H1 (cell line): ENCODE results near the gene STEAP3. TPM values are rescaled to one million over a fixed set of nuclear protein-coding genes. Genes with fewer than 3 reads are reported as not detected.

ENCODE experiments used
- CTCF ChIA-PET: fragments of 300-600 bp; sonication (Branson Sonifier 250); formaldehyde crosslinking; loops from one replicate; lab custom pipeline; 2021; ENCODE audit not compliant: partially characterized antibody; lab: Charles Lee
- POLR2A ChIA-PET: fragments of 300-600 bp; sonication (Branson Sonifier 250); formaldehyde crosslinking; loops from one replicate; lab custom pipeline; 2021; ENCODE audit warnings: inconsistent platforms; ENCODE audit not compliant: partially characterized antibody; lab: Charles Lee
- DNase-seq, 2 experiments: peaks; one replicate each; pipeline versions ENCODE4 v3.0.0 to v3.0.0-alpha.2; 2010 to 2022; ENCODE audit warnings: low spot score in 2 of 2, low read depth in 1 of 2, mixed read lengths in 1 of 2
- FAIRE-seq: peaks from 2 replicates; lab custom pipeline; 2011; peaks lifted over from hg19 to GRCh38; lab: Jason Lieb, UNC
- H2AFZ ChIP-seq: 2 replicates; pipeline ENCODE4 v1.8.1; 2012; ENCODE audit warnings: low read length, inconsistent platforms
- H2AK5ac ChIP-seq: 2 replicates; pipeline ENCODE4 v1.6.1; 2013; ENCODE audit warnings: low read depth, low read length
- H2BK120ac ChIP-seq: replicated peaks from 2 replicates; pipeline ENCODE3; 2013; ENCODE audit warnings: low read depth, low read length, inconsistent platforms
- H2BK12ac ChIP-seq: 2 replicates; pipeline ENCODE4 v1.6.1; 2013; ENCODE audit warnings: low read depth, low read length
- H2BK15ac ChIP-seq: 2 replicates; pipeline ENCODE4 v1.6.1; 2013; ENCODE audit warnings: low read length
- H2BK20ac ChIP-seq: 2 replicates; pipeline ENCODE4 v1.6.1; 2013; ENCODE audit warnings: low read length
- H2BK5ac ChIP-seq: 2 replicates; pipeline ENCODE4 v1.6.1; 2013; ENCODE audit warnings: low read depth, low read length
- H3K14ac ChIP-seq: 2 replicates; pipeline ENCODE4 v1.6.1; 2013; ENCODE audit warnings: inconsistent platforms; ENCODE audit not compliant: insufficient read length
- H3K18ac ChIP-seq: 2 replicates; pipeline ENCODE4 v1.6.1; 2013; ENCODE audit warnings: low read length; ENCODE audit errors: extremely low read depth
- H3K23ac ChIP-seq: 2 replicates; pipeline ENCODE4 v1.6.1; 2013; ENCODE audit warnings: inconsistent platforms; ENCODE audit not compliant: insufficient read length
- H3K23me2 ChIP-seq: 2 replicates; pipeline ENCODE4 v1.6.1; 2013; ENCODE audit warnings: low read depth, low read length
- H3K27ac ChIP-seq: 2 replicates; pipeline ENCODE4 v1.6.1; 2011; ENCODE audit warnings: low read depth, low read length, inconsistent platforms
- H3K27me3 ChIP-seq, 4 experiments: replicated peaks in 1 of 4; 1 replicate in 1 of 4; 2 replicates in 3 of 4; pipeline versions ENCODE4 v1.6.1 to v1.8.1; 2011 to 2013; ENCODE audit warnings: low read length in 3 of 4, mild to moderate bottlenecking in 3 of 4, inconsistent platforms in 2 of 4, mixed read lengths in 2 of 4, moderate library complexity in 1 of 4; ENCODE audit not compliant: control insufficient read depth in 3 of 4, insufficient read depth in 3 of 4; ENCODE audit errors: extremely low read depth in 1 of 4
- H3K36me3 ChIP-seq, 4 experiments: 2 replicates each; pipeline versions ENCODE4 v1.6.1 to v1.8.1; 2011 to 2013; ENCODE audit warnings: mild to moderate bottlenecking in 4 of 4, low read length in 3 of 4, moderate library complexity in 2 of 4, control low read depth in 1 of 4, inconsistent platforms in 1 of 4; ENCODE audit not compliant: insufficient read depth in 4 of 4, control insufficient read depth in 2 of 4
- H3K4ac ChIP-seq: replicated peaks from 2 replicates; pipeline ENCODE3; 2013; ENCODE audit warnings: low read length, low read depth, mixed read lengths, inconsistent platforms; ENCODE audit not compliant: insufficient read length
- H3K4me1 ChIP-seq, 4 experiments: replicated peaks in 1 of 4; 1 replicate in 1 of 4; 2 replicates in 3 of 4; pipeline versions ENCODE4 v1.6.1 to v1.8.1; 2011 to 2013; ENCODE audit warnings: low read length in 3 of 4, inconsistent platforms in 2 of 4, mixed read lengths in 1 of 4; ENCODE audit not compliant: insufficient read depth in 4 of 4, control insufficient read depth in 3 of 4
- H3K4me2 ChIP-seq, 2 experiments: 2 replicates each; pipeline versions ENCODE4 v1.6.1 to v1.8.1; 2011 to 2013; ENCODE audit warnings: low read depth in 2 of 2, low read length in 2 of 2, control low read depth in 1 of 2, inconsistent platforms in 1 of 2, mild to moderate bottlenecking in 1 of 2; ENCODE audit not compliant: insufficient read depth in 1 of 2
- H3K4me3 ChIP-seq, 4 experiments: fragments of 200-600, 300-600 bp in 1 of 4; sonication (generic), shearing (Covaris generic), sonication (Bioruptor Twin) in 1 of 4; 2 replicates each; pipeline versions ENCODE4 v1.5.1 to v1.8.1; 2011 to 2016; ENCODE audit warnings: low read length in 4 of 4, low read depth in 3 of 4, control low read depth in 2 of 4, inconsistent platforms in 2 of 4, mild to moderate bottlenecking in 2 of 4, mixed read lengths in 1 of 4, moderate library complexity in 1 of 4; ENCODE audit not compliant: insufficient read depth in 2 of 4; ENCODE audit errors: extremely low read depth in 1 of 4
- H3K56ac ChIP-seq: replicated peaks from 2 replicates; pipeline ENCODE3; 2013; ENCODE audit warnings: low read depth, mild to moderate bottlenecking, mixed read lengths, low read length, inconsistent platforms; ENCODE audit not compliant: insufficient read length
- H3K79me1 ChIP-seq: 2 replicates; pipeline ENCODE4 v1.6.1; 2013; ENCODE audit warnings: low read depth, low read length, control low read depth
- H3K79me2 ChIP-seq, 2 experiments: 2 replicates each; pipeline versions ENCODE4 v1.6.1 to v1.8.1; 2012 to 2013; ENCODE audit warnings: low read length in 2 of 2, mild to moderate bottlenecking in 2 of 2, inconsistent platforms in 1 of 2; ENCODE audit not compliant: insufficient read depth in 2 of 2, control insufficient read depth in 1 of 2
- H3K9ac ChIP-seq, 4 experiments: replicated peaks in 1 of 4; 1 replicate in 1 of 4; 2 replicates in 3 of 4; pipeline versions ENCODE4 v1.6.1 to v1.8.1; 2011 to 2013; ENCODE audit warnings: low read depth in 3 of 4, low read length in 3 of 4, control low read depth in 2 of 4, mild to moderate bottlenecking in 2 of 4, moderate library complexity in 2 of 4, inconsistent platforms in 1 of 4; ENCODE audit errors: extremely low read depth in 1 of 4
- H3K9me3 ChIP-seq, 2 experiments: 2 replicates each; pipeline versions ENCODE4 v1.6.1 to v1.8.1; 2012 to 2013; ENCODE audit warnings: mild to moderate bottlenecking in 2 of 2, moderate library complexity in 2 of 2, control low read depth in 1 of 2, inconsistent platforms in 1 of 2, low read depth in 1 of 2, low read length in 1 of 2, mixed read lengths in 1 of 2; ENCODE audit not compliant: insufficient read depth in 2 of 2
- H4K20me1 ChIP-seq, 2 experiments: replicated peaks in 1 of 2; 2 replicates each; pipeline versions ENCODE3 to v1.8.1; 2011 to 2013; ENCODE audit warnings: inconsistent platforms in 2 of 2, low read length in 2 of 2, mild to moderate bottlenecking in 1 of 2; ENCODE audit not compliant: insufficient read depth in 2 of 2, control insufficient read depth in 1 of 2
- H4K5ac ChIP-seq: 2 replicates; pipeline ENCODE4 v1.6.1; 2013; ENCODE audit warnings: low read length, low read depth, mixed read lengths, inconsistent platforms; ENCODE audit not compliant: insufficient read length
- H4K8ac ChIP-seq: 2 replicates; pipeline ENCODE4 v1.8.0; 2013; ENCODE audit warnings: mild to moderate bottlenecking, moderate library complexity, low read length, inconsistent platforms; ENCODE audit not compliant: insufficient read depth; ENCODE audit errors: extremely low read depth
- H4K91ac ChIP-seq: replicated peaks from 2 replicates; pipeline ENCODE3; 2013; ENCODE audit warnings: low read length, mixed read lengths, inconsistent platforms; ENCODE audit not compliant: insufficient read length
- ASH2L ChIP-seq: fragments of 200-600, 300-600 bp; sonication (generic); IDR thresholded peaks from one replicate; pipeline ENCODE4 v1.7.1; 2017; ENCODE audit warnings: low read length
- CHD2 ChIP-seq: IDR thresholded peaks from 2 replicates; pipeline ENCODE4 v1.6.1; 2012; ENCODE audit warnings: low read length, improper control_type of control experiment
- HDAC2 ChIP-seq, 2 experiments: fragments of 300-600 bp in 1 of 2; sonication (generic) in 1 of 2; IDR thresholded peaks; 2 replicates each; pipeline ENCODE4 v1.6.1; 2011 to 2012; ENCODE audit warnings: low read depth in 2 of 2, low read length in 2 of 2, mild to moderate bottlenecking in 2 of 2, moderate library complexity in 2 of 2, borderline replicate concordance in 1 of 2, inconsistent platforms in 1 of 2
- JUND ChIP-seq: IDR thresholded peaks from 2 replicates; pipeline ENCODE4 v1.6.1; 2011; ENCODE audit warnings: mild to moderate bottlenecking, improper control_type of control experiment, low read length
- MAFK ChIP-seq: IDR thresholded peaks from 2 replicates; pipeline ENCODE4 v1.6.1; 2012; ENCODE audit warnings: low read depth, mild to moderate bottlenecking, improper control_type of control experiment, low read length
- RFX5 ChIP-seq: IDR thresholded peaks from 2 replicates; pipeline ENCODE4 v1.6.1; 2011; ENCODE audit warnings: low read depth, low read length, improper control_type of control experiment, borderline replicate concordance
- RXRA ChIP-seq: IDR thresholded peaks from 2 replicates; pipeline ENCODE4 v1.6.1; 2011; ENCODE audit warnings: low read depth, mild to moderate bottlenecking, low read length, moderate library complexity; ENCODE audit not compliant: insufficient read depth
- SIRT6 ChIP-seq: IDR thresholded peaks from one replicate; pipeline ENCODE4 v1.7.1; 2012; ENCODE audit warnings: low read length, inconsistent platforms
- SP1 ChIP-seq: IDR thresholded peaks from 2 replicates; pipeline ENCODE4 v1.6.1; 2011; ENCODE audit warnings: low read depth, low read length
- SP4 ChIP-seq: IDR thresholded peaks from 2 replicates; pipeline ENCODE4 v1.6.1; 2012; ENCODE audit warnings: low read length, inconsistent platforms
- TAF1 ChIP-seq: IDR thresholded peaks from 2 replicates; pipeline ENCODE4 v1.6.1; 2011; ENCODE audit warnings: mild to moderate bottlenecking, low read depth, low read length
- TAF7 ChIP-seq: optimal IDR thresholded peaks from 2 replicates; pipeline ENCODE3; 2011; ENCODE audit warnings: low read depth, mild to moderate bottlenecking, inconsistent platforms, low read length, moderate library complexity, borderline replicate concordance
- TBP ChIP-seq: IDR thresholded peaks from 2 replicates; pipeline ENCODE4 v1.6.1; 2011; ENCODE audit warnings: low read depth, low read length, improper control_type of control experiment
- ZNF274 ChIP-seq: IDR thresholded peaks from 2 replicates; pipeline ENCODE4 v1.7.0; 2012; ENCODE audit warnings: low read length, borderline replicate concordance; ENCODE audit errors: extremely low read depth
- WGBS, 2 experiments: shearing (Covaris generic) in 1 of 2; methylation state at CpG; one replicate each; pipeline versions ENCODE4 v1.1.6 to v1.1.7; 2013 to 2015; ENCODE audit warnings: low lambda C conversion rate in 2 of 2, mixed read lengths in 2 of 2, inconsistent platforms in 1 of 2, low coverage in 1 of 2, missing lambda C conversion rate in 1 of 2; ENCODE audit not compliant: insufficient replicate concordance in 2 of 2, insufficient coverage in 1 of 2, insufficient read length in 1 of 2; ENCODE audit errors: extremely low coverage in 1 of 2, missing lambda C conversion rate in 1 of 2; 5-methylcytosine and 5-hydroxymethylcytosine counted together
- polyA plus RNA-seq, 7 experiments: library from polyadenylated mRNA; depleted of rRNA in 3 of 7; stranded (reverse) in 5 of 7; unstranded in 2 of 7; fragments of >200 nt in 5 of 7; fragments of 200-250 nt in 2 of 7; gene quantifications; 1 replicate in 5 of 7; 2 replicates in 1 of 7; 4 replicates in 1 of 7; pipeline versions ENCODE4 v1.2.1 to v1.2.3, GENCODE V29; 2011 to 2013; ENCODE audit warnings: missing spikeins in 2 of 7, mixed read lengths in 2 of 7
- total RNA-seq: library from RNA; stranded (reverse); fragmentation: NEBNext Ultra II Directional; extraction: Animal tissue kit (Norgen Biotek cat#: 25700); gene quantifications from 2 replicates; pipeline ENCODE4 v1.2.1, GENCODE V29; 2021
- TF ChIP-seq, protein P1 (sequence below): IDR thresholded peaks from 2 replicates; pipeline ENCODE4 v1.6.1; 2011; ENCODE audit warnings: low read depth, mild to moderate bottlenecking, low read length; ENCODE audit not compliant: insufficient read depth

Gene STEAP3
- total and polyA plus RNA-seq, 2 of the 8 experiments (the other 6 are each of a cell fraction or from before 2014, with no cell fraction given), result 21.7 to 27.9 TPM

DNA sequence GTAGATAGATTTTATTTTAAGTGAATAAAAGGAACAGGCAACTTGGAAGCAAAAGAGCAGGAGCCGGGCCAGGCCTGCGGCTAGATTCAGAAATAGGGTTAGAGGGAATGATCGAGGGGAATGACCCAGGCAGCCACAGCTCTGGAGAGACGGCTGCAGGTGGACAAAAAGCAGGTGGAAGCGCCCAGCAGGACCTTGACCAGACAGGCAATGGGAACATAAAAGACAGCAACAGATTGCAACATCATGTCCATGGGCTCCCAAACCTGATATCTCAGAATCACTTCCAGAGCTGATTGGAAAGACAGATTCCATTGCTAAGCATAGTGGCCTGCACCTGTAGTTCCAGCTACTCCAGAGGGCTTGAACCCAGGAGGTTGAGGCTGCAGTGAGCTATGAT lies 28.6 kb upstream of the STEAP3 start:
- H3K56ac ChIP-seq, result no peak overlapping the region
- no peaks in the 10 kb centered on the region for H3K36me3 ChIP-seq
- no peaks in the 10 kb centered on the region for H3K79me1 ChIP-seq
- H2AFZ ChIP-seq, result no peak overlapping the region
- H3K27ac ChIP-seq, result no peak overlapping the region
- no peak overlapping the region for H2AK5ac ChIP-seq
- no peak overlapping the region for H2BK5ac ChIP-seq
- H2BK20ac ChIP-seq, result peak overlapping the region; percentile 74; the same call in 1 of the 2 replicates
- no peak overlapping the region for H3K14ac ChIP-seq
- WGBS, 2 experiments, result 87% methylated on average over 5 of the region's 5 CpGs; no CpG with 5 or more reads in 1 of the 2 experiments
- H2BK15ac ChIP-seq, result peak overlapping the region; percentile 6; the same call in 1 of the 2 replicates
- no peaks in the 10 kb centered on the region for H3K23me2 ChIP-seq
- no peaks in the 10 kb centered on the region for H4K20me1 ChIP-seq
- no peaks in the 10 kb centered on the region for H3K79me2 ChIP-seq
- no peak overlapping the region for H3K18ac ChIP-seq
- no peak overlapping the region for H2BK120ac ChIP-seq
- H4K91ac ChIP-seq, result no peak overlapping the region
- no peak overlapping the region for H4K8ac ChIP-seq
- no peak overlapping the region for H3K9ac ChIP-seq
- H2BK12ac ChIP-seq, result peak overlapping the region; percentile 43; the same call in 1 of the 2 replicates
- no peaks in the 10 kb centered on the region; a peak in 1 of 7 replicates for H3K27me3 ChIP-seq
- ChIA-PET CTCF (interaction anchor here (0.9 to 1.3 kb wide), 2 partner anchors 59 to 71 kb away, joined by 3 read pairs; no protein-coding TSS in a partner anchor), POLR2A (interaction anchor here (0.7 to 2.7 kb wide), 3 partner anchors 11 to 45 kb away, joined by 3 to 11 read pairs (median 4); no protein-coding TSS in a partner anchor)
- H3K9me3 ChIP-seq, result no peaks in the 10 kb centered on the region
- DNase-seq (no peak), FAIRE-seq (no peak)
- H4K5ac ChIP-seq, result no peak overlapping the region
- no peak overlapping the region for H3K4me3 ChIP-seq
- H3K4ac ChIP-seq, result no peak overlapping the region
- peaks cover 3 to 14% (median 7%) of the 10 kb centered on the region in 4 experiments; a peak in 5 of 7 replicates for H3K4me1 ChIP-seq
- H3K4me2 ChIP-seq, result no peak overlapping the region
- H3K23ac ChIP-seq, result no peak overlapping the region
- TF ChIP-seq SIRT6 (no peak), RXRA (no peak), TAF1 (no peak), TAF7 (no peak), SP4 (no peak), JUND (no peak), MAFK (no peak), ZNF274 (no peak), RFX5 (no peak), ASH2L (no peak), TBP (no peak), HDAC2 (IDR thresholded peaks at IDR 0.05; ENCODE audit: borderline replicate concordance in 1 of 2, low read depth in 2 of 2, low read length in 2 of 2) (no peak), CHD2 (no peak), SP1 (no peak)
- TF ChIP-seq, protein P1, sequence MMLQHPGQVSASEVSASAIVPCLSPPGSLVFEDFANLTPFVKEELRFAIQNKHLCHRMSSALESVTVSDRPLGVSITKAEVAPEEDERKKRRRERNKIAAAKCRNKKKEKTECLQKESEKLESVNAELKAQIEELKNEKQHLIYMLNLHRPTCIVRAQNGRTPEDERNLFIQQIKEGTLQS, result no peak
